Testis (tissue), 2 donors: ENCODE results near the gene KIF6.

Experiments
- POLR2A ChIP-seq: fragments of 450-650 bp; IDR thresholded peaks from one replicate; pipeline ENCODE4 v1.6.1; 2017; ENCODE audit warnings: antibody characterized with exemption, mild to moderate bottlenecking, moderate library complexity
- TF ChIP-seq, protein P1 (sequence below), 3 experiments: fragments of 450-650 bp in 2 of 3; fragments of 200-600 bp in 1 of 3; sonication (generic) in 1 of 3; IDR thresholded peaks; one replicate each; pipeline ENCODE4 v1.5.1; 2016 to 2019; ENCODE audit warnings: antibody characterized with exemption in 3 of 3, mild to moderate bottlenecking in 2 of 3, moderate library complexity in 1 of 3

DNA sequence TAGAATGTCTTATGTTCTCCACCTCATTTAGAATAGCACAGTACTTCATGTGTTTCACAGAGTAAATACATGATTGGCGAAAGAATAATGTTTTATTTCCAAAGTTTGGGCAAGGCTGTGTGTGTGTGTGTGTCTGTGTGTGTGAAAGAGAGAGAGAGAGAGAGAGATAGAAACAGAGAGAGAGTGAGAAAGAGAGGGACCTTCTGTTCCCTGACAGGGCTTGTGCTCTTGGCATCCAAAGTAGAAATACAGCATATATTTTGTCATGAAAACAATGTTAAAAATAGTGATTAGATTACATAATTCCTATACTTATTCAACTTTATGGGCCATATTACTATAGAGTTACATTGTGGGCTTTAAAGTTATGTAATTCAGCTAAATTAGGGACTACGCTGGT lies 201.2 kb downstream of the KIF6 start:
- TF ChIP-seq, protein P1, sequence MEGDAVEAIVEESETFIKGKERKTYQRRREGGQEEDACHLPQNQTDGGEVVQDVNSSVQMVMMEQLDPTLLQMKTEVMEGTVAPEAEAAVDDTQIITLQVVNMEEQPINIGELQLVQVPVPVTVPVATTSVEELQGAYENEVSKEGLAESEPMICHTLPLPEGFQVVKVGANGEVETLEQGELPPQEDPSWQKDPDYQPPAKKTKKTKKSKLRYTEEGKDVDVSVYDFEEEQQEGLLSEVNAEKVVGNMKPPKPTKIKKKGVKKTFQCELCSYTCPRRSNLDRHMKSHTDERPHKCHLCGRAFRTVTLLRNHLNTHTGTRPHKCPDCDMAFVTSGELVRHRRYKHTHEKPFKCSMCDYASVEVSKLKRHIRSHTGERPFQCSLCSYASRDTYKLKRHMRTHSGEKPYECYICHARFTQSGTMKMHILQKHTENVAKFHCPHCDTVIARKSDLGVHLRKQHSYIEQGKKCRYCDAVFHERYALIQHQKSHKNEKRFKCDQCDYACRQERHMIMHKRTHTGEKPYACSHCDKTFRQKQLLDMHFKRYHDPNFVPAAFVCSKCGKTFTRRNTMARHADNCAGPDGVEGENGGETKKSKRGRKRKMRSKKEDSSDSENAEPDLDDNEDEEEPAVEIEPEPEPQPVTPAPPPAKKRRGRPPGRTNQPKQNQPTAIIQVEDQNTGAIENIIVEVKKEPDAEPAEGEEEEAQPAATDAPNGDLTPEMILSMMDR (IDR thresholded peaks at IDR 0.05), result no peak
- TF ChIP-seq POLR2A, result no peak
